ENCODE data around the gene ST6GALNAC5. TPM values are rescaled to one million over a fixed set of nuclear protein-coding genes. Genes with fewer than 3 reads are reported as not detected.

ST6GALNAC5 gene
- total RNA-seq, 3 donors from 2014 or later = not detected

- Mint-ChIP-seq H3K4me3 (no peak overlapping the region), H3K36me3 (ENCODE audit: insufficient read depth) (no peaks in the 10 kb centered on the region), H3K9me3 (no peaks in the 10 kb centered on the region), H3K4me1 (ENCODE audit: low read depth) (no peaks in the 10 kb centered on the region), H3K27me3 (ENCODE audit: low read depth) (peaks cover 5% of the 10 kb centered on the region)
- DNase-seq (no peak), ATAC-seq (no peak)
Observed at GRCh38 chr1:77018761-77019160, 151.5 kb downstream of the ST6GALNAC5 start.

DNA sequence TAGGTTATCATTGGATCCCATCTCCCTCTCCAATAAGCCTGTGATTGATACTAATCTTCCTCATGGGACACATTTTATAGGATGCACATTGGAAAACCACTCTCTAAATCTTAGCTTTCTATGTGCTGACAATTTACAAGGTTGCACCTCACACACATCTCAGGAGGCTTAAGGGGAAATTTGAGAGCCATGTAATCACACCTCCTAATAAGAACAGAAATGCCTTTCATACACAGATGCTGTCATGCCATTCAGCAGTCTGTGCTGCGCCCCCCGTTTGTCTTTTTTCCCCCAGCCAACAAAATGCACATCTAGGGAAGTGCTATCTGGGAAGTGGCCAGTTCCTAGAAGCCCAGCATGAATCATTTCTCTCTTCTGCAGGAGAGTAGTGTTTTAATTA lies 154.5 kb downstream of the ST6GALNAC5 start:
- DNase-seq = no peak

GRCh38 chr1:77024500-77024899 lies 157.2 kb downstream of the ST6GALNAC5 start:
- no peak for ATAC-seq
- no peak for DNase-seq
- Mint-ChIP-seq H3K36me3 (ENCODE audit: insufficient read depth) (no peaks in the 10 kb centered on the region), H3K4me3 (no peak overlapping the region), H3K4me1 (ENCODE audit: low read depth) (no peaks in the 10 kb centered on the region), H3K27me3 (ENCODE audit: low read depth) (peaks cover 11% of the 10 kb centered on the region), H3K9me3 (no peaks in the 10 kb centered on the region)

More for the DNA sequence above, 154.5 kb downstream of the ST6GALNAC5 start:
- Mint-ChIP-seq H3K4me3 (no peak overlapping the region), H3K36me3 (ENCODE audit: insufficient read depth) (no peaks in the 10 kb centered on the region), H3K27me3 (ENCODE audit: low read depth) (peaks cover 2% of the 10 kb centered on the region), H3K4me1 (ENCODE audit: low read depth) (no peaks in the 10 kb centered on the region), H3K9me3 (no peaks in the 10 kb centered on the region)
- no peak for ATAC-seq

DNA sequence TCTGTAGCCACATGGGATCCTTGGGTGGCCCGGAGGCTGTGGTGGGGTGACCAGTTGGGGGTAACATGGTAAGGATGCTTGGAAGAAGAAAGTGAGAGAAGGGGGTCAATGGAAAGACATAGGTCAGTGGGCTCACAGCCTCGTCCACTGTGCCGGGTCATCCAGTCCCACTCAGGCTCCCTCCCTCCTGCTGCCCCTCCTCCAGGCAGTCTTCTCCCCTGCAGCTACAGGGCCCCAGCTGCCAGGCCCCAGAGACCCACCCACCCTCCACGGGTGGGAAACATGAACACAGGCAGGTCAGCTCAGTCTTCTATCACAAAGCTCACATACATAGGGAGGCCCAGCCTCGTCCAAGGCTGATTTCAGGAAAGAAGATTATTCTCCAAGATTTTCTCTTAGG lies 158.3 kb downstream of the ST6GALNAC5 start:
- no peak for ATAC-seq
- H3K4me3 Mint-ChIP-seq = no peak overlapping the region

GRCh38 chr1:77026135-77026534 lies 158.9 kb downstream of the ST6GALNAC5 start:
- ATAC-seq (no peak), DNase-seq (no peak)
- no peaks in the 10 kb centered on the region for H3K36me3 Mint-ChIP-seq (ENCODE audit: insufficient read depth)
- H3K27me3 Mint-ChIP-seq (ENCODE audit: low read depth) = peaks cover 11% of the 10 kb centered on the region
- H3K4me3 Mint-ChIP-seq = no peak overlapping the region
- no peaks in the 10 kb centered on the region for H3K4me1 Mint-ChIP-seq (ENCODE audit: low read depth)
- H3K9me3 Mint-ChIP-seq = no peaks in the 10 kb centered on the region

More for the DNA sequence above, 158.3 kb downstream of the ST6GALNAC5 start:
- Mint-ChIP-seq H3K36me3 (ENCODE audit: insufficient read depth) (no peaks in the 10 kb centered on the region), H3K4me1 (ENCODE audit: low read depth) (no peaks in the 10 kb centered on the region), H3K9me3 (no peaks in the 10 kb centered on the region), H3K27me3 (ENCODE audit: low read depth) (peaks cover 11% of the 10 kb centered on the region)
- no peak for DNase-seq

- Mint-ChIP-seq H3K27me3 (ENCODE audit: low read depth) (peaks cover 12% of the 10 kb centered on the region), H3K4me1 (ENCODE audit: low read depth) (no peaks in the 10 kb centered on the region), H3K36me3 (ENCODE audit: insufficient read depth) (no peaks in the 10 kb centered on the region), H3K4me3 (no peak overlapping the region), H3K9me3 (no peaks in the 10 kb centered on the region)
- ATAC-seq (no peak), DNase-seq (no peak)
Observed at GRCh38 chr1:77026640-77027039, 159.4 kb downstream of the ST6GALNAC5 start.

GRCh38 chr1:77027847-77028246 lies 160.6 kb downstream of the ST6GALNAC5 start:
- peaks cover 15% of the 10 kb centered on the region for H3K27me3 Mint-ChIP-seq (ENCODE audit: low read depth)
- DNase-seq = no peak
- no peaks in the 10 kb centered on the region for H3K4me1 Mint-ChIP-seq (ENCODE audit: low read depth)
- H3K36me3 Mint-ChIP-seq (ENCODE audit: insufficient read depth) = no peaks in the 10 kb centered on the region
- no peak overlapping the region for H3K4me3 Mint-ChIP-seq
- H3K9me3 Mint-ChIP-seq = no peaks in the 10 kb centered on the region
- no peak for ATAC-seq

GRCh38 chr1:77030401-77031105 lies 163.3 kb downstream of the ST6GALNAC5 start:
- H3K9me3 Mint-ChIP-seq = no peaks in the 10 kb centered on the region
- no peak for ATAC-seq
- no peaks in the 10 kb centered on the region for H3K4me1 Mint-ChIP-seq (ENCODE audit: low read depth)
- DNase-seq = no peak
- H3K36me3 Mint-ChIP-seq (ENCODE audit: insufficient read depth) = no peaks in the 10 kb centered on the region
- peaks cover 17% of the 10 kb centered on the region for H3K27me3 Mint-ChIP-seq (ENCODE audit: low read depth)
- H3K4me3 Mint-ChIP-seq = no peak overlapping the region

DNA sequence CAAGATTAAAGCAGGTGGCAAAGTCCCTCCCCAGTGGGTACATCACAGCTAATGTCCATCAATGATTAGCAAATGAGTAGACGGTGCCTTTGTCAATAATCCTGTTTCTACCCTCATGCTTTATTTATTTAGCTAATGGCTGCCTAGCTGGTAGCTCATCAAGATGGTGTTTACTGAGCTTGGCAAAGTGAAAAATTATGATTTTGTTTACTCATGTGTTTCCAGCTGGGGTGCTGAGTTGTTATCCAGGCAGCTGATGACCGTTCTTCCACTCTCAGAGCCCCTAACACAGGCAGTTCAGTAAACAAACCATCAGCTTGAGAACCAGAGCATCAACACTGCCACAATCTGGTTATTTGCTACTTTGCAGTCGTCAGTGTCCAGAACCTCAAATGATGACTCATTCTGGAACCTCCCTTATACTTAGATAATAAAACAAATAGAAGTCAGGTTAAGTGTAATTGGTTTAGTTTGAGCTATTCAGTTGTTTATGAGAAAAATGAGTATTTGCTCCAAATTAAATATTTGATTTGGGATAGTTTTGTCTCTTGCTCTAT lies 163.9 kb downstream of the ST6GALNAC5 start:
- no peaks in the 10 kb centered on the region for H3K9me3 Mint-ChIP-seq
- peaks cover 17% of the 10 kb centered on the region for H3K27me3 Mint-ChIP-seq (ENCODE audit: low read depth)
- no peak overlapping the region for H3K4me3 Mint-ChIP-seq
- ATAC-seq = no peak
- DNase-seq = no peak
- H3K36me3 Mint-ChIP-seq (ENCODE audit: insufficient read depth) = no peaks in the 10 kb centered on the region
- no peaks in the 10 kb centered on the region for H3K4me1 Mint-ChIP-seq (ENCODE audit: low read depth)

DNA sequence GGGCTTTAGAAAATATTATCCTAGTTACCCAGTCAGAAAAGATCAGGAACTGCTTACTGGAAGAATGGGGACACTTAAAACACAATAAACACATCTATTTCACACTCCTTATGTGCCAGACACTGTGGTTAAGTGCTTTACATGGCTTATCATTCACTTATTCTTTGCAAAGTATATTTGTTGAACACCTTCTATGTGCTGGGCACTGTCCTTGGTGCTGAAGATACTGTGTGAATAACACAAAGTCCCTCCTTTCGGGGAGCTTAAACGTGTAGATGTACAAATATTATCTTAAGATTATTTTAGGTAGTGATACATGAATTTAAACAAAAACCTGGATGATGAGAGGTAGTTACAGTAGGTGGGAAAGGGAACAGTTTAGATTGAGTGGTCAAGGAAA lies 169.3 kb downstream of the ST6GALNAC5 start:
- peaks cover 5% of the 10 kb centered on the region for H3K9me3 Mint-ChIP-seq
- H3K27me3 Mint-ChIP-seq (ENCODE audit: low read depth) = peaks cover 11% of the 10 kb centered on the region
- H3K4me1 Mint-ChIP-seq (ENCODE audit: low read depth) = no peaks in the 10 kb centered on the region
- no peak for DNase-seq
- no peak for ATAC-seq
- no peak overlapping the region for H3K4me3 Mint-ChIP-seq
- H3K36me3 Mint-ChIP-seq (ENCODE audit: insufficient read depth) = no peaks in the 10 kb centered on the region

GRCh38 chr1:77037038-77037437 lies 169.8 kb downstream of the ST6GALNAC5 start:
- Mint-ChIP-seq H3K4me3 (no peak overlapping the region), H3K9me3 (peaks cover 5% of the 10 kb centered on the region), H3K27me3 (ENCODE audit: low read depth) (peaks cover 8% of the 10 kb centered on the region), H3K4me1 (ENCODE audit: low read depth) (no peaks in the 10 kb centered on the region), H3K36me3 (ENCODE audit: insufficient read depth) (no peaks in the 10 kb centered on the region)
- no peak for ATAC-seq
- DNase-seq = no peak

GRCh38 chr1:77038000-77038399 lies 170.7 kb downstream of the ST6GALNAC5 start:
- H3K36me3 Mint-ChIP-seq (ENCODE audit: insufficient read depth) = no peaks in the 10 kb centered on the region
- no peak for ATAC-seq
- peaks cover 6% of the 10 kb centered on the region for H3K27me3 Mint-ChIP-seq (ENCODE audit: low read depth)
- H3K4me1 Mint-ChIP-seq (ENCODE audit: low read depth) = no peaks in the 10 kb centered on the region
- peaks cover 5% of the 10 kb centered on the region for H3K9me3 Mint-ChIP-seq
- DNase-seq = no peak
- H3K4me3 Mint-ChIP-seq = no peak overlapping the region

DNA sequence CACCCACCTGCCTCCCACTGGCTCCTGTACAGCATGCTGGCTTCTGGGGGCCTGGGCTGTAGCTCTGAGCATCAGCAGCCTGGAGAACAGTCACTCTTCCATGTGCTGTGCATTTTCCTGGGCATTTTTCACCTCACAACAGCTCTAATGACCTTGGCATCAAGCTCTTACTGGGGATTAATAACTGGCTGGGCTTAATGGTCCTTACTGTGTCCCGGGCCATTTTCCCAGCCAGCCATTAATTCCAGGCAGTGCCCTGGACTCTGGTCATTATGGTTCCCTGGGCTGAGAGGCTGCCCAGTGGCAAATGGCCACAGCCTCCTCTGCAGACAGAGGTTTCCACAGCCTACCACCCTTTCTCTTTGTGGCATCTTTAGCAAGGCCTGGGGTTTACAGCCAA lies 171.8 kb downstream of the ST6GALNAC5 start:
- peaks cover 5% of the 10 kb centered on the region for H3K9me3 Mint-ChIP-seq
- peaks cover 3% of the 10 kb centered on the region for H3K27me3 Mint-ChIP-seq (ENCODE audit: low read depth)
- ATAC-seq = no peak
- H3K36me3 Mint-ChIP-seq (ENCODE audit: insufficient read depth) = no peaks in the 10 kb centered on the region
- H3K4me3 Mint-ChIP-seq = no peak overlapping the region
- no peak for DNase-seq
- H3K4me1 Mint-ChIP-seq (ENCODE audit: low read depth) = no peaks in the 10 kb centered on the region

GRCh38 chr1:77039739-77040138 lies 172.5 kb downstream of the ST6GALNAC5 start:
- H3K4me1 Mint-ChIP-seq (ENCODE audit: low read depth) = no peaks in the 10 kb centered on the region
- no peak for ATAC-seq
- no peak for DNase-seq

DNA sequence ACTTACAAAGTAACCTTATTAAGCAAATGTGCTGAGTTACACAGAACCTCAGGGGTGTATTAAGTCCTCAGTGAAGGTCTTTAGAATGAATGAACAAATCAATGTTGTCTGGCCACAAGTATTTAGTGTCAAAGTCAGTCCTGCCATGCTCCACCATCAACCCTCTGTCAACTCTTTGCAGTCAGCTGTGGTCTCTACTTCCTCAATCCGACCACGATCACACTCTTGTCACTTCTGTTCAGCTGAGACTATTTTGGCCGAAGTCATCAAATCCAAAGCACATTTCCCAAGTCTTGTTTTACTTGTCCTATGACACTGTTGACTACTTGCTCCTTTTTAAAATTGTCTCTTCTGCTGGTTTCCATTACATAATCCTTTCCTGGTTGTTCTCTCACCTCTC lies 173.5 kb downstream of the ST6GALNAC5 start:
- Mint-ChIP-seq H3K27me3 (ENCODE audit: low read depth) (peaks cover 3% of the 10 kb centered on the region), H3K9me3 (peaks cover 5% of the 10 kb centered on the region), H3K4me1 (ENCODE audit: low read depth) (no peaks in the 10 kb centered on the region), H3K4me3 (no peak overlapping the region), H3K36me3 (ENCODE audit: insufficient read depth) (no peaks in the 10 kb centered on the region)
- ATAC-seq = no peak
- no peak for DNase-seq

More at GRCh38 chr1:77039739-77040138, 172.5 kb downstream of the ST6GALNAC5 start:
- Mint-ChIP-seq H3K27me3 (ENCODE audit: low read depth) (peaks cover 3% of the 10 kb centered on the region), H3K9me3 (peaks cover 5% of the 10 kb centered on the region), H3K36me3 (ENCODE audit: insufficient read depth) (no peaks in the 10 kb centered on the region), H3K4me3 (no peak overlapping the region)
